MCF 10A (cell line): ENCODE measurements around the gene MXRA8. TPM values are rescaled to one million over a fixed set of nuclear protein-coding genes. Genes with fewer than 3 reads are reported as not detected.
A peak's percentile ranks its signal among the peaks of the same experiment; 100 is the strongest.

ENCODE experiments used
- BruUV-seq: library from RNA; stranded (reverse); fragments of 400-500 nt; replicated peaks from 2 replicates; lab custom pipeline; 2021; lab: Mats Ljungman, UMichigan
- CTCF ChIA-PET: fragments of 300-600 bp; sonication (Branson Sonifier 250); formaldehyde crosslinking; extraction: SDS; loops from one replicate; lab custom pipeline; 2021; ENCODE audit warnings: antibody characterized with exemption, inconsistent platforms; lab: Yijun Ruan, JAX
- POLR2A ChIA-PET: fragments of 300-600, 350-650 bp; sonication (Branson Sonifier 250); formaldehyde crosslinking; extraction: SDS; loops from one replicate; lab custom pipeline; 2020; ENCODE audit warnings: antibody characterized with exemption, inconsistent platforms; lab: Yijun Ruan, JAX
- DNase-seq: peaks from one replicate; pipeline ENCODE4 v3.0.0-alpha.2; 2018; ENCODE audit not compliant: unreplicated experiment
- H3K27ac Mint-ChIP-seq: one replicate; pipeline ENCODE4 v1.8.0; 2022; ENCODE audit warnings: mild to moderate bottlenecking, low read depth, mixed read lengths; ENCODE audit not compliant: unreplicated experiment
- H3K27me3 Mint-ChIP-seq: one replicate; pipeline ENCODE4 v1.8.0; 2022; ENCODE audit warnings: mixed read lengths; ENCODE audit not compliant: insufficient read depth, unreplicated experiment
- H3K36me3 Mint-ChIP-seq: one replicate; pipeline ENCODE4 v1.8.0; 2022; ENCODE audit warnings: mild to moderate bottlenecking, moderate library complexity, mixed read lengths; ENCODE audit not compliant: insufficient read depth, unreplicated experiment
- H3K4me1 Mint-ChIP-seq: one replicate; pipeline ENCODE4 v1.8.0; 2022; ENCODE audit warnings: mixed read lengths; ENCODE audit not compliant: insufficient read depth, unreplicated experiment
- H3K4me3 Mint-ChIP-seq: one replicate; pipeline ENCODE4 v1.8.0; 2022; ENCODE audit warnings: mild to moderate bottlenecking, moderate library complexity, mixed read lengths; ENCODE audit not compliant: unreplicated experiment
- H3K9me3 Mint-ChIP-seq: one replicate; pipeline ENCODE4 v1.8.0; 2022; ENCODE audit warnings: mixed read lengths; ENCODE audit not compliant: unreplicated experiment
- CTCF ChIP-seq: fragments of 200-600 bp; IDR thresholded peaks from one replicate; pipeline ENCODE4 v1.8.0; 2022; ENCODE audit warnings: antibody characterized with exemption, mild to moderate bottlenecking; ENCODE audit not compliant: unreplicated experiment
- intact Hi-C: fragments of 100-400 bp; cut with micrococcal nuclease; formaldehyde crosslinking; loops from 2 replicates; pipeline ENCODE4 v1.14.1; 2022
- total RNA-seq: library from RNA; stranded (reverse); gene quantifications from 2 replicates; pipeline ENCODE4 v1.2.3, GENCODE V29; 2022

Gene MXRA8
- total RNA-seq, 1 experiment from 2014 or later = not detected

- no peaks in the 10 kb centered on the region for H3K27me3 Mint-ChIP-seq
- POLR2A ChIA-PET = interaction anchor here (0.7 to 4.1 kb wide), 21 partner anchors 9 to 216 kb away, joined by 3 to 62 read pairs (median 4); partner anchors contain the start of genes AURKAIP1, MIB2 and MRPL20
- peak within 1 kb of the TSS; percentile 85 for H3K27ac Mint-ChIP-seq
- no TSS peak for BruUV-seq
- peaks cover 92% of the 10 kb centered on the region for H3K36me3 Mint-ChIP-seq
- peak; percentile 97 for DNase-seq
- peak within 1 kb of the TSS; percentile 88 for H3K4me3 Mint-ChIP-seq
- no peaks in the 10 kb centered on the region for H3K9me3 Mint-ChIP-seq
- CTCF ChIA-PET = interaction anchor here (0.6 to 1.9 kb wide), 7 partner anchors 9 to 494 kb away, joined by 3 to 6 read pairs (median 3); no protein-coding TSS in a partner anchor
- peaks cover 18% of the 10 kb centered on the region for H3K4me1 Mint-ChIP-seq
- intact Hi-C loops = loop anchor here (2.0 kb wide), 1 partner anchor 25 kb away; the partner anchor contains the start of gene AURKAIP1
- TF ChIP-seq CTCF = peak; percentile 46
These were observed 41.0 kb upstream of the MXRA8 start, which contains the start of gene CCNL2 for GRCh38 chr1:1399187-1399871. Gene CCNL2, minus strand, starts transcription at chr1:1399335. Its CDS starts 29 bp downstream, at chr1:1399306.

- intact Hi-C loops = loop anchor here (2.0 kb wide), 1 partner anchor 24 kb away; the partner anchor contains the start of gene AURKAIP1
- H3K9me3 Mint-ChIP-seq = no peaks in the 10 kb centered on the region
- H3K27me3 Mint-ChIP-seq = no peaks in the 10 kb centered on the region
- peak overlapping the region; percentile 85 for H3K27ac Mint-ChIP-seq
- BruUV-seq = no TSS peak
- ChIA-PET CTCF (interaction anchor here (0.6 to 1.9 kb wide), 5 partner anchors 8 to 336 kb away, joined by 3 to 6 read pairs (median 3); no protein-coding TSS in a partner anchor), POLR2A (interaction anchor here (0.7 to 4.1 kb wide), 16 partner anchors 9 to 168 kb away, joined by 3 to 62 read pairs (median 4); partner anchors contain the start of genes AURKAIP1 and MRPL20)
- peaks cover 92% of the 10 kb centered on the region for H3K36me3 Mint-ChIP-seq
- H3K4me3 Mint-ChIP-seq = peak overlapping the region; percentile 88
- TF ChIP-seq CTCF = no peak
- DNase-seq = no peak
- H3K4me1 Mint-ChIP-seq = peaks cover 16% of the 10 kb centered on the region
These were observed 40.4 kb upstream of the MXRA8 start for GRCh38 chr1:1398677-1399186.

DNA sequence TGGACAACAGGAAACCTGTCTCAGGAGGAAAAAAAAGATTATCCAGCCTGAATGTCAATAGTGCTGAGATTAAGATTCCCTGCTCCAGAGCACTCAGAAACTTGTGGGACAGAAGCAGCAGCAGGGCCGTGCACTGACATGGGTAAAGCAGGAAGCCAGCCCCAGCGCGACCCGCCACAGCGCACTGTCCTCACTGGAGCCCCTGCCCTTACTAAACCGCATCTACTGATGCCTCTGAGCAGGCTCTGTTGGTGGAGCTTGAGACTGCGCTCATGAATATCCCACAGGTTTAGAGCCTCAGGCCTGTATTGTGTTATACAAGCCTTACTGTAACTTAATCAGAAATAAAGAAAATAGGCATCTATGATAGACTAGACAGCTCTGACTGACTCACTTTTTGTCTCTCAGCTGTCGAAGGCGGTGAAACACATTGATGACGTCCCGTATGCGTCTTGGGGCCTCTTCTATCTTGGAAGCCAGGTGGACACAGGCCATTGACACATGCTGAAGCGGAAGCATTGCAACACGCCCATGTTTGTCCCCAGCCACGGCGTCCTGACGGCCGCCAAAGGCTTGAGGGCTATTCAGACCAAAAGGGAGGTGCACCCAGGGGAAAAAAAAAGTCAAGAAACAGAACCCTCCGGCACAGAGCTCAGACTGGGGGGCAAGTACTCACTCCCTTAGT lies 39.6 kb upstream of the MXRA8 start:
- DNase-seq = peak; percentile 63
- intact Hi-C loops = loop anchor here (2.0 kb wide), 1 partner anchor 23 kb away; the partner anchor contains the start of gene AURKAIP1

More for the DNA sequence above, 39.6 kb upstream of the MXRA8 start:
- Mint-ChIP-seq H3K4me1 (peaks cover 11% of the 10 kb centered on the region), H3K9me3 (no peaks in the 10 kb centered on the region), H3K36me3 (peaks cover 92% of the 10 kb centered on the region), H3K27ac (peak overlapping the region; percentile 85), H3K27me3 (no peaks in the 10 kb centered on the region), H3K4me3 (peak overlapping the region; percentile 88)
- TSS peak; percentile 43 for BruUV-seq
- no peak for TF ChIP-seq CTCF
- POLR2A ChIA-PET = interaction anchor here (0.7 to 4.1 kb wide), 8 partner anchors 9 to 113 kb away, joined by 4 to 62 read pairs (median 10); partner anchors contain the start of genes AURKAIP1 and MRPL20
- CTCF ChIA-PET = interaction anchor here (1.1 to 1.9 kb wide), 4 partner anchors 8 to 107 kb away, joined by 3 to 6 read pairs (median 6); no protein-coding TSS in a partner anchor
